HG02852 (cell line): ENCODE measurements around the gene STARD7.

Experiments used
- ATAC-seq: cut with Tn5 transposase; IDR thresholded peaks from one replicate; pipeline ENCODE4 v1.9.1; 2021; ENCODE audit warnings: mild to moderate bottlenecking, moderate library complexity; ENCODE audit not compliant: unreplicated experiment

STARD7 gene

DNA sequence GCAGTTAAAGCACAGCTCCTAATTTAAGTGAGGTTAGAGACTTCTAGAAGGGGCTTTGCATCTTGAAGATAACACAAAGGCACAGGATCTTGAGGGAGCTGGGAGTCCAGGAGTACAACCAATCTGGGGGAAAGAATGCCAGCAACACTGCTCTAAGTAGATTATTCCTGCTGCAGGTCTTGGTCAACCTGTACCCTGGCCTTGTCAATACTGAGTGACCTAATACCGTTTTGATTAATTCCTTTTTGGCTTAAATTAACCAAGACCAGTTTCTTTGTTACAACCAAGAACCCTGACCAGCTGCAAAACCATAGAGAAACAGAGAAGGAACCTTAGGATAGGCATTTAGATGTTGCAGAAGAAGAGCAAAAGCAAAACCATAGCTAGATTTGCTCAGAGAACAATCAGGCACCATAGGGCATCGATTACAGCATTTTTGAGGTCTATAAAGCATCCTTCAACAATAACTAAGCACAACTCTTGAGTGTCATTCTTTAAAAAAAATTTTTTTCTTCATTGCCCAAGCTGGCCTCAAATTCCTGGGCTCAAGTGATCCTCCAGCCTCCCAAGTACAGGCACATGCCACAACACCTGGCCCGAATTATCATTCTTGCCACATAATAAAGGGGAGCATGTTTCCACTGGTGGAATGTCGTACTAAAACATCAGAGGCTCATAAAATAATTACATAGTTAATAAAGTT lies 6.3 kb downstream of the STARD7 start:
- ATAC-seq, result no peak

DNA sequence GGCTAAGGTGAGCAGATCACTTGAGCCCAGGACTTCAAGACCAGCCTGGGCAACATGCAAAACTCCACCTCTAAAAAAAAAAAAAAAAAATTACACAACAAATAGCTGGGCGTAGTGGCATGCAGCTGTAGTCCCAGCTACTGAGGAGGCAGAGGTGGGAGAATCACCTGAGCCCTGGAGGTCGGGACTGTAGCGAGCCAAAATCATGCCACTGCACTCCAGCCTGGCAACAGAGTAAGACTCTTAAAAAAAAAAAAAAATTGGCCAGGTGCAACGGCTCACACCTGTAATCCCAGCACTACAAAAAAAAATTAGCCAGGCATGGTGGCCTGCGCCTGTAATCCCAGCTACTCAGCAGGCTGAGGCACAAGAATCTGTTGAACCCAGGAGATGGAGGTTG lies 7.3 kb downstream of the STARD7 start:
- no peak for ATAC-seq

DNA sequence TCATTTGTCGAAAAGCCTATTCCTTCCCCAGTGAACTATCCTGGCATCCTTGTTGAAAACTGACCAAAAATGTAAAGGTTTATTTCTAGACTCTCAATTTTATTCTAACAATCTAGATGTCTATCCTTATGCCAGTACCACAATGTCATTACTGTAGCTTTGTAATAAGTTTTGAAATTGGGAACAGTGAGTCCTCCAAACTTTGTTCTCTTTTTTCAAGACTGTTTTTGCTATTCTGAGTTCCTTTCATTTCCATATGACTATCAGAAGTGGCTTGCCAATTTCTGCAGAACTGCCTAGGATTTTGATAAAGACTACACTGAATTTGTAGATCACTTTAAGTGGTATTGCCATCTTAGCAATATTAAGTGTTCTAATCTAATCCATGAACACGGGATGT lies 9.7 kb downstream of the STARD7 start:
- ATAC-seq, result no peak

DNA sequence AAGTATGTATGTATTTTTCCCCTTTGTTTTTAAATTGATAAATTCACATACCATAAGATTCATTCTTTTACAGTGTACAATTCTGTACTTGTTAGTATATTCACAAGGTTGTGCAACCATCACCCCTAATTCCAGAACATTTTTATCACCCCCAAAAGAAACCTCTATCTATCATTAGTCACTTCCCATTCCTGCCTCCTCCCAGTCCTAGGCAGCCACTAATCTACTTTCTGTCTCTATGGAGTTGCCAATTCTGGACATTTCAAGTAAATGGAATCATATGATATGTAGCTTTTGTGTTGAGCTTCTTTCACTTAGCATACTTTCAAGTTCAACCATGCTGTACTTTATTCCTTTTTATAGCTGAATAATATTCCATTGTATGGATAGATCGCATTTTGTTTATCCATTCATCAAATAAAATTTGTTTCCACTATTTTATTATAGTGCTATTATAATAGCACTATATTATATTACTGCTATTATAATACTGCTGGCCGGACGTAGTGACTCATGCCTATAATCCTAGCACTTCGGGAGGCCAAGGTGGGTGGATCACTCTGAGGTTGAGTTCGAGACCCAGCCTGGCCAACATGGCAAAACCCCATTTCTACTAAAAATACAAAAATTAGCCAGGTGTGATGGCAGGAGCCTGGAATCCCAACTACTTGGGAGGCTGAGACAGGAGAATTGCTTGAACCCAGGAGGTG lies 10.9 kb downstream of the STARD7 start:
- no peak for ATAC-seq

DNA sequence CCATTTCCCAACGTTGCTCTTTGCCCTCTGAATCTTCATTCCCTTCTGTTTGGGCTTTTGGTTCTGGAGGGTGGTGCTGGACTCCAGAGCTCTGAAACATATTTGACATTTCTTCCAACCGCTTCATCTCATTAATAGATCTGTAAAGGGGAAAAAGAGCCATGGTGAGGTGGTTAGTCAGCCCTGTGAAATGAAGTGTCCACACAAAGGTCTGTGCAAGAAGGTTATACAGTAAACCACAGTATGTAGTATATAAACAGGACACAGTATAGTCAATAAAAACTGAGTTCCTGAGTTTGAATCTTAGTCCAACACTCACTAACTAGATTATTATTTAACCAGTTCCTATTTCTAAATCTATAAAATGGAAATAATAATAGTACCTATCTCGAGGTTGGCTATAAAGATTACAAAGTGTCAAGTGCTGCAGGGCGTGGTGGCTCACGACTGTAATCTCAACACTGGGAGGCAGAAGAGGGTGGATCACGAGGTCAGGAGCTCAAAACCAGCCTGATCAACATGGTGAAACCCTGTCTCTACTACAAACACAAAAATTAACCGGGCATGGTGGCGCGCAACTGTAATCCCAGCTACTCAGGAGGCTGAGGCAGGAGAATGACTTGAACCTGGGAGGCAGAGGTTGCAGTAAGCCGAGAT lies 13.1 kb downstream of the STARD7 start:
- no peak for ATAC-seq

DNA sequence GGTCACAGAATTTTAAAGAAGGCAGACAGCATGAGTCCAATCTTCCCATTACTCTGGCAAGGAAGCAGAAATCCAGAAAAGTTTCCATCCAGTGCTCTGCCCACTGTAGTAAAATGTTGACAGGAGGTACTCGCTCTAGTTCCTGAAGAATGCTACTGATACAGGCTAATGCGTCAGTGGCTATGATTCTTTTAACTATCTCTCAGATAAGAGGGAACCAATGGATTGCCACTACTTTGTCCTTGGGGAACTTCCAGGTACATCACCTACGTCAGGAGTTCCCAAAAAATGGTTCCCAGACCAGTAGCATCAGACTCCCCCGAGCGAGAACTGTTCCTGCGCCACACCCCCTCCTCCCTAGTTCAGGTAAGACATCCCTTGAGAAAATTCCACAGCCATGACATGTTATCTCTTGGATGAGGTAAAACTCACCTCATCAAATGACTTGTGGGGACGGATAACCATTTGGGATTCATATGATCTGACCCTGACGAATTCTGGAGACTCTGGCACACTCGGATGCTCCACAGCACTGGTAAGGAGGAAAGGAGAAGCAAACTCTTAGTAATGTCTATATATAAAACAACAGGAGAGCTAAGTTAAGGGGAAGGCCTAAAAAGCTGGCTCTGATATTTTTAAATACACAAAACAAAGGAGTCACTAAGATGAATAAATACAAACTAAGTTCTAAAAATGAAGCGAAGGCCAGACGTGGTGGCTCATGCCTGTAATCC lies 16.5 kb downstream of the STARD7 start:
- ATAC-seq, result no peak

DNA sequence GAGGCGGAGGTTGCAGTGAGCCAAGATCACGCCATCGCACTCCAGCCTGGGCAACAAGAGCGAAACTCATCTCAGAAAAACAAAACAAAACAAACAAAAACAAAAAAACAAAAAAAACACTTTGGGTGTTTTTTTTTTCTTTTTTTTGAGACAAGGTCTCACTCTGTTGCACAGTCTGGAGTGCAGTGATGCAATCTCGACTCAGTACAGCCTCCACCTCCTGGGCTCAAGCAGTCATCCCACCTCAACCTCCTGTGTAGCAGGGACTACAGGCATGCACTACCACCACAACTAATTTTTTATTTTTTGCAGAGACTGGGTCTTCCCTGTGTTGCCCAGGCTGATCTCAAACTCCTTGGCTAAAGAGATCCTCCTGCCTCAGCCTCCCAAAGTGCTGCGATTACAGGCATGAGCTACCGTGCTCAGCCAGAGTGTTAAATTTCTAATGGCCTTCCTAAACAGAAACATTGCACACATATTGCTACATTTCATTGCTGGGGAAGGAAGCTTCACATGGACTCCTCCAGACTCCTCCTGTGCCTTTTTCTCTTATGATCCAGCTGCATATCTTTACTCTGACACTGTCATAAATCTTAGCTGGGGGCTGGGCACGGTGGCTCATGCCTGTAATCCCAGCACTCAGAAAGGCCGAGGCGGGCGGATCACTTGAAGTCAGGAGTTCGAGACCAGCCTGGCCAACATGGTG lies 19.7 kb downstream of the STARD7 start:
- ATAC-seq, result no peak

DNA sequence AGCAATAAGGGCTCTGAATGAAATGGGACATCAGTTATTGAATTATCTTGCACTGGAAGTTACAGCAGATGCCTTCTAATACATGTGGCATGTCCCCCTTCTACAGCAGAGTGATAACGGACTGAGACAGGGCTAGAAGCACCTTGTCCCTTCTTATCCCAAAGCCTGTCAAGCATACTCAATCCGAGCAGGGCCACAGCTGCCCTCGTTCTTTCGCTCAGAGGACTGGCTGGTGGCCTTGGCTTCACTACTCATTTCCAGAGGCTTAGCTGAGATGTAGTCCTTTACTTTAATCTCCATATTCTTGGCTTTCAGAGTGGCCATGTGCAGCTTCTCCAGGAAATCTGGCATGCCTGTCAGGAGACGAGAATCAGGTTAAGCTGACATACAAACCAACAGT lies 22.1 kb downstream of the STARD7 start:
- ATAC-seq, result no peak

DNA sequence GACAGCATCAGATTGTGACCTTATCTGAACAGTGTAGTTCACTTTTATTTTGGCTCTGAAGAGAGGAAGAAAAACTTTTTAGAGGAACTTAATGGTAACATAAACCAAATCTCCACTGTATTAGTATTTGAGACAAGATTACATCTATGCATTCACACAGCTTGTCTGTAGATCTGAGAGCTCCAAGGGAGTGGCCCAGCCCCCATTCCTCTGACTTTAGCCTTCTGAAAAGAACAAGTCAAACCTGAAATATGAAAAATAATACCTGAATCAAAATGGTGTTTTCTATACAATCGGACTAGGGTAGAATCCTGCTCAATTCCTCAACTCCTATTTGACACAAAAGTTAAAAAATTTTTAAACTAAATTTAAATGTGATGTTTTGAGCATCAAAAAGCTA lies 23.1 kb downstream of the STARD7 start:
- ATAC-seq, result no peak

DNA sequence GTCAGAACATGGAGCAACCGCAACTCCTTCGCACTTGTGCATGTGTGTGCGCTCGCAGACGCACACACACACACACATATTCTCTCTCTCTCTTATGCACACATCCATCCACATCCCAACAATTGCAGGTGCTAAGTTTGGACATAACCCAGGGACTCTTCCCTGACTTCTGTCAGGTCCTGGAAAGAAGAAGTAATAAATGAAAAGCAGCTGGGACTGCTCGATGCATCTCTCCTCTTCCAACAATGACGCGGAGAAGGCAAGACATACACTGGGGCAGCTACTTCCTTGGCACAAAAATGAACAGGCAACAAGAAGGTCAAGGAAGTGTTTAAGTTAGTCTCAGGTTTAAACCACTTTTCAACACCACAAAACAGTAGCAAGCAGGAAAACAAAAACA lies 23.6 kb downstream of the STARD7 start:
- ATAC-seq, result no peak

DNA sequence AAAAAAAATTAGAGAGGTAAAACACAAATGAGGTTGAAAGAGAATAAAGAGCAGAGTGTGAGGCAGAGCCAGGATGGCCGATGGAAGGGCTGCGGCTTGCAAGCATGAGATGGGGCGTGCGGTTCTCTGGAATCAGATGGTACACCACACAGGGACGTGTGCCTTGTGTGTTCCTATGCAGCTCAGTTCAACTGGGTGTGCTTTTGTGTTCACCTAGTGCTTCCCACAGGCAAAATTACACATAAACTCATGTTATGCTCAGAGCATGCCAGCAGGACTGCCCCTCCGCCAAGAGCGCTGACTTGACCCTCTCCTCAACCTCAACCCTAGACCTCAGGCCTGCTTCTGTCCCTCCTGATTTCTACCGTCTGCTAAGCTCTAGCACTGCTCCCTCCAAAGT lies 24.4 kb downstream of the STARD7 start:
- ATAC-seq, result no peak

DNA sequence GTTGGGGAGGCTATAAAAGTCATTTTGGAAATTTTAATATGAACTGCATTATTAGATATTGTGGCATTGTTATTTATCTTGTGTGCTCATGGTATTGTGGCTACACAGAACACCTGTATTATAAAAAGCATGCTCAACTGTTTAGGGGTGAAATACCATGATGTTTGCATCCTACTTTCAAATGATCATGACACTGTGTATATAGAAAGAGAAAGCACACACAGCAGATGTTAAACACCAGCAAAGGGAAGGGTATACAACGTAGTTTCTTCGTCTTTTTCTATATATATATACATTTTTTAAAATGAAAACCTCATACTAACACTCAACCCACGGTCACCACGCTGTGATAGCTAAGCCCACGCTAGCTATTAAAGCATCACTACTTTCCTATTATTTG lies 27.1 kb downstream of the STARD7 start:
- no peak for ATAC-seq

DNA sequence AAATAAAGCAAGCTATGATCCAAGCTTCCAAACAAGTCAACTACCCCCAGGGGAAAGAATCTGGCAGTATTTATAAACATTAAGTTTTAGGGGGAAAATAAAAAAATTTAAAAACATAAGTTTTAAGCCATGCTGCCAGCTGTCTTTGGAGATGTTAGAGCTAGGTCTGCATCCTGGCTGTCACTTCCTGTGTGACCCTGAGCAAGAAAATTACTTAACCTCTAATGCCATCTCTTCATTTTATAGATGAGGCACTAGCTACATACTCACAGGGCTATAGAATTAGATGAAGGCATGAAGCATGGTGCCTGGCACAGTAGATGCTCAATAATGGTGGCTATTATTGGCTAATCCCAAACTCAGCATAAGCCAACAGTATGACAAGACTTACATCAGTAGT lies 28.1 kb downstream of the STARD7 start:
- no peak for ATAC-seq

DNA sequence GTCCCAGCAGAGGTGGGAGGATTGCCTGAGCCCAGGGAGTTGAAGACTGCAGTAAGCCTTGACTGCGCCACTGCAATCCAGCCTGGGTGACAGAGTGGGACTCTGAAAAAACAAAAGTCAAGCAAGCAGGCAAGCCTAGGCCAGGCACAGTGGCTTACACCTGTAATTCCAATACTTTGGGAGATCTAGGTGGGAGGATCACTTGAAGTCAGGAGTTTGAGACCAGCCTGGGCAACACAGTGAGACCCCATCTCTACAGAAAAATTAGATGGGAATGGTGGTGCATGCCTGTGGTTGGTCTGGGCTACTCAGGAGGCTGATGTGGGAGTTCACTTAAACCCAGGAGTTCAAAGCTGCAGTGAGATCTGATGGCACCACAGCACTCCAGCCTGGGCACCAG lies 28.6 kb downstream of the STARD7 start:
- no peak for ATAC-seq

DNA sequence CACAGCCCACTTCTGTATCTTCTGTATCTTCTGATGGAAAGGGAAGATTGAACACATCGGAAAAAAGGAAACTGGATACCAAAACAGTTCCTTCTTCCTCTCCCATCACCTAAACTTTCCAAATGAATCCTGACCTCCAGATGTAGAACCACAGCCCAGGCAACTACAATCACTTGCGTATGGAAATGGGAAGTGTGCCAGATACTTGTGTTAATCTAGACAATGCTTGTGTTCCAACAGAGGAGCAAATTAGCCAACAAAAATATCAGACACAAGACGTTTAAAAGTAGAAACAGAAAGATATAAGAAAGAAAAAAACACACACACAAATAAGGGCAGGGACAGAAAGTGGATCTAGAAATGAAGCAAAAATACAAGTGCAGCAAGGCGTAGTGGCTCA lies 32.0 kb downstream of the STARD7 start:
- ATAC-seq, result no peak

DNA sequence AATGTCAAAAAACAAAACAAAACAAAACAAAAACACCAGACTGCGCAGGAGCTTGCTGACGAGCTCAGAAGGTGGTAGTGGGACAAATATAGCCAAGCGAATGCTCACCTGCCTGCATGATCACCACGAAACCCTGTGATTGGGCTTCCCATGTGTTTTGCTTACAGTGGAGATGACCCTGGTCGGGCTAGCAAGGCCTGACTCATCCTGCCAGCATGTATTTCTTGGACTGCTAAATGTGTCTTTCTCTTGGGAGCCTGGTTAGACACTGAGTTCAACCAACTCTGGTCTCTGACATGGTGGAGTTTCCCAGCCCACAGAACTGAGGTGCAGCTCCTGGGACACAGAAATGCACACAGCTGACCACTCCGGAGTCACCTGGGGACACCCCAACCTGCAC lies 32.7 kb downstream of the STARD7 start:
- no peak for ATAC-seq

DNA sequence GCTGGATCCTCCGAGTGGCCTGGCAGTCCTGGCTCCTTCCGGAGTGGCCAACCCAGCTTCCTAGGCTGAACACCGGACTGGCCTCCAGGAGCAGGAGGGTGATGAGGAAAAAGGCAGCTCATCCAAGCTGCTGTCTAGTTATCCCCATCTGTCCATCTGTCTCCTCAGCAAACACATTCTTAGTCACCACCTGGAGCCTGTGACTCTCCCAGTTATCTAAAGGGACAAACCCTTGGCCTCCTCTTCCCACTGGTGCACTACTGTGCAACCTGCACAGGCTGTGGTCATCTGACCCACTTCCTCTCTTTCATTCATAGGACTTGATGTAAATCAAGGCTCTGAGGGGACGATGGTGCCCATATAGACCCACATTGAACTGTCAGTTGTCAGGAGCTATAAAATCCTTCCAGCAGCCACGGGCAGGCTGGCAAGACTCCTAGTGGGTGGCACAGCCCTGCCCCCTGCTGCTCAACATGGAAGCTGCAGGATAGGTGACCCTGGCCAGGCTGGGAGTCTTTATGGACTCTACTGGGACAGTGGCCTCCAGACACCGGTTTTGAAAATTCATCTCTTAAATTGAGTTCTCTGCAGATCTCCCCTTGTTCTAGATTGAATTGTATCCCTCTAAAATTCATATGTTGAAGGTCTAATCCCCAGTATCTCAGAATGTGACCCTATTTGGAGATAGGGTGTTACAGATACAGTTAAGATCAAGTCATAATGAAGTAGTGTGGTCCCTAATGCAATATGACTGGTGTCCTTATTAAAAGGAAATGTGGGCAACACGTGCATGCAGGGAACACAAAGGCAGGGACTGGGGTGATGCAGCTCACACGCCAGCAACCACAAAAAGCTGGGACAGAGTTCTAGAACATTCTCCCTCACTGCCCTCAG lies 34.1 kb downstream of the STARD7 start:
- peak; percentile 55 for ATAC-seq

DNA sequence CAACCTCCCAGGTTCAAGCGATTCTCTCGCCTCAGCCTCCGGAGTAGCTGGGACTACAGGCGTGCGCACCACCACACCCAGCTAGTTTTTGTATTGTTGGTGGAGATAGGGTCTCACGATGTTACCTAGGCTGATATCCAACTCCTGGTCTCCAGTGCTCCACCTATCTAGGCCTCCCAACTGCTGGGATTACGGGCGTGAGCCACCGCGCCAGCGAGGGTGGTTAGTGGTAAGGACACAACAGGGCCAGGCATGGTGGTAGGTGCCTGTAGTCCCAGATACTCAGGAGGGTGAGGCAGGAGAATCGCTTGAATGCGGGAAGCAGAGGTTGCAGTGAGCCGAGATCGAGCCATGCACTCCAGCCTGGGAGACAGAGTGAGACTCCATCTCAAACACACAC lies 36.8 kb downstream of the STARD7 start:
- no peak for ATAC-seq

DNA sequence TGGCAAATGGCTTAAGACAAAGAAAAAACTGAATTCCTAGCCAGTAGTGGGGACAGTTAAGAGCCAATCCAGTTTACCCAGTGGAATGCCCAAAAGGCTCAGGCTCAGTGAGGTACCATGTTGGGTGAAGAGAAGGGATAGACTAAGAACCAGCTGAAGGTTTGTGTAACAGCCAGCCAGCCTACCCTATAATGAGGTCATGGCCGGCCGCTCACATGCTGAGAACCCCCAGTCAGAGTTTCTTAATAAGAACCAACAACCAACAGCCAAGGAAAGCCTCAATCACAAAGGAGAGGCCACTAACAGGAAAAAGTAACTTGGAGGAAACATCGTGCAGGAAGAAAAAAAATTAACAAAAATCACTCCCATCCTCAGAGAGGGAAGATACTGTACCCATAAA lies 38.0 kb downstream of the STARD7 start:
- ATAC-seq, result no peak
